GM23248 (cell line): ENCODE results near the gene PPL. TPM values are rescaled to one million over a fixed set of nuclear protein-coding genes. Genes with fewer than 3 reads are reported as not detected.

Experiments used
- DNase-seq: peaks from one replicate; pipeline ENCODE4 v3.0.0-alpha.2; 2015
- H2AFZ ChIP-seq: fragments of 200-600 bp; sonication (generic); 2 replicates; pipeline ENCODE4 v1.6.1; 2016; ENCODE audit warnings: antibody characterized with exemption
- H3F3A ChIP-seq: fragments of 200-600 bp; sonication (generic); 2 replicates; pipeline ENCODE4 v1.6.1; 2016; ENCODE audit warnings: mild to moderate bottlenecking, antibody characterized with exemption, mixed run types; ENCODE audit not compliant: insufficient read depth
- H3K27ac ChIP-seq: fragments of 200-600 bp; sonication (generic); 2 replicates; pipeline ENCODE4 v1.5.1; 2016; ENCODE audit warnings: mild to moderate bottlenecking
- H3K27me3 ChIP-seq: fragments of 200-600 bp; sonication (generic); replicated peaks from 2 replicates; pipeline ENCODE4 v1.6.1; 2016; ENCODE audit warnings: mild to moderate bottlenecking; ENCODE audit not compliant: insufficient read depth
- H3K36me3 ChIP-seq: fragments of 200-600 bp; sonication (generic); 2 replicates; pipeline ENCODE4 v1.6.1; 2016; ENCODE audit warnings: low read depth, mild to moderate bottlenecking
- H3K4me1 ChIP-seq: fragments of 200-600 bp; sonication (generic); 2 replicates; pipeline ENCODE4 v1.6.1; 2016; ENCODE audit warnings: mild to moderate bottlenecking; ENCODE audit not compliant: insufficient read depth
- H3K4me2 ChIP-seq: fragments of 200-600 bp; sonication (generic); one replicate; pipeline ENCODE4 v1.6.1; 2016; ENCODE audit warnings: mild to moderate bottlenecking; ENCODE audit not compliant: unreplicated experiment
- H3K4me3 ChIP-seq: fragments of 200-600 bp; sonication (generic); 2 replicates; pipeline ENCODE4 v1.5.1; 2016; ENCODE audit warnings: mild to moderate bottlenecking
- H3K79me2 ChIP-seq: fragments of 200-600 bp; sonication (generic); 2 replicates; pipeline ENCODE4 v1.6.1; 2016; ENCODE audit warnings: mild to moderate bottlenecking; ENCODE audit not compliant: insufficient read depth
- H3K9ac ChIP-seq: fragments of 200-600 bp; sonication (generic); 2 replicates; pipeline ENCODE4 v1.6.1; 2016; ENCODE audit warnings: mild to moderate bottlenecking
- H3K9me2 ChIP-seq: fragments of 200-600 bp; sonication (generic); 2 replicates; pipeline ENCODE4 v1.6.1; 2016; ENCODE audit warnings: mixed run types, mild to moderate bottlenecking, moderate library complexity; ENCODE audit not compliant: insufficient read depth
- H3K9me3 ChIP-seq: fragments of 200-600 bp; sonication (generic); one replicate; pipeline ENCODE4 v1.6.1; 2017; ENCODE audit warnings: low read depth
- H4K20me1 ChIP-seq: fragments of 200-600 bp; sonication (generic); 2 replicates; pipeline ENCODE4 v1.6.0; 2016; ENCODE audit not compliant: insufficient read depth
- EZH2 ChIP-seq: fragments of 200-600 bp; sonication (generic); IDR thresholded peaks from 2 replicates; pipeline ENCODE4 v1.6.1; 2018; ENCODE audit warnings: antibody characterized with exemption, mild to moderate bottlenecking; ENCODE audit not compliant: insufficient read depth, poor library complexity, severe bottlenecking
- EZH2phosphoT487 ChIP-seq: fragments of 200-600 bp; sonication (generic); IDR thresholded peaks from 2 replicates; pipeline ENCODE4 v1.6.1; 2018; ENCODE audit warnings: antibody characterized with exemption, moderate library complexity, mild to moderate bottlenecking, low read depth; ENCODE audit not compliant: insufficient read depth
- WGBS, 2 experiments: methylation state at CpG; one replicate each; pipeline ENCODE4 v1.1.6; 2015 to 2017; ENCODE audit warnings: low lambda C conversion rate in 2 of 2, low coverage in 1 of 2; ENCODE audit errors: missing lambda C conversion rate in 2 of 2; 5-methylcytosine and 5-hydroxymethylcytosine counted together
- in situ Hi-C: fragments of 300-500 bp; cut with MboI; formaldehyde crosslinking; loops from 2 replicates; pipeline ENCODE4 v1.15.0; 2020
- polyA plus RNA-seq: library from polyadenylated mRNA; unstranded; fragments of >200 nt; fragmentation: Nextera tagmentation; extraction: Ambion mirVana; gene quantifications from 2 replicates; pipeline ENCODE4 v1.2.1, GENCODE V29; 2016
- total RNA-seq: library from RNA; depleted of rRNA; stranded (reverse); fragments of >200 nt; shearing (Covaris generic); gene quantifications from 2 replicates; pipeline ENCODE4 v1.2.3, GENCODE V29; 2014; rRNA removed

Gene PPL, protein sequence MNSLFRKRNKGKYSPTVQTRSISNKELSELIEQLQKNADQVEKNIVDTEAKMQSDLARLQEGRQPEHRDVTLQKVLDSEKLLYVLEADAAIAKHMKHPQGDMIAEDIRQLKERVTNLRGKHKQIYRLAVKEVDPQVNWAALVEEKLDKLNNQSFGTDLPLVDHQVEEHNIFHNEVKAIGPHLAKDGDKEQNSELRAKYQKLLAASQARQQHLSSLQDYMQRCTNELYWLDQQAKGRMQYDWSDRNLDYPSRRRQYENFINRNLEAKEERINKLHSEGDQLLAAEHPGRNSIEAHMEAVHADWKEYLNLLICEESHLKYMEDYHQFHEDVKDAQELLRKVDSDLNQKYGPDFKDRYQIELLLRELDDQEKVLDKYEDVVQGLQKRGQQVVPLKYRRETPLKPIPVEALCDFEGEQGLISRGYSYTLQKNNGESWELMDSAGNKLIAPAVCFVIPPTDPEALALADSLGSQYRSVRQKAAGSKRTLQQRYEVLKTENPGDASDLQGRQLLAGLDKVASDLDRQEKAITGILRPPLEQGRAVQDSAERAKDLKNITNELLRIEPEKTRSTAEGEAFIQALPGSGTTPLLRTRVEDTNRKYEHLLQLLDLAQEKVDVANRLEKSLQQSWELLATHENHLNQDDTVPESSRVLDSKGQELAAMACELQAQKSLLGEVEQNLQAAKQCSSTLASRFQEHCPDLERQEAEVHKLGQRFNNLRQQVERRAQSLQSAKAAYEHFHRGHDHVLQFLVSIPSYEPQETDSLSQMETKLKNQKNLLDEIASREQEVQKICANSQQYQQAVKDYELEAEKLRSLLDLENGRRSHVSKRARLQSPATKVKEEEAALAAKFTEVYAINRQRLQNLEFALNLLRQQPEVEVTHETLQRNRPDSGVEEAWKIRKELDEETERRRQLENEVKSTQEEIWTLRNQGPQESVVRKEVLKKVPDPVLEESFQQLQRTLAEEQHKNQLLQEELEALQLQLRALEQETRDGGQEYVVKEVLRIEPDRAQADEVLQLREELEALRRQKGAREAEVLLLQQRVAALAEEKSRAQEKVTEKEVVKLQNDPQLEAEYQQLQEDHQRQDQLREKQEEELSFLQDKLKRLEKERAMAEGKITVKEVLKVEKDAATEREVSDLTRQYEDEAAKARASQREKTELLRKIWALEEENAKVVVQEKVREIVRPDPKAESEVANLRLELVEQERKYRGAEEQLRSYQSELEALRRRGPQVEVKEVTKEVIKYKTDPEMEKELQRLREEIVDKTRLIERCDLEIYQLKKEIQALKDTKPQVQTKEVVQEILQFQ (N-terminal part only)
- total RNA-seq (1.2 and 1.9 TPM in 2 replicates), polyA plus RNA-seq (0.94 and 1.7 TPM in 2 replicates)

DNA sequence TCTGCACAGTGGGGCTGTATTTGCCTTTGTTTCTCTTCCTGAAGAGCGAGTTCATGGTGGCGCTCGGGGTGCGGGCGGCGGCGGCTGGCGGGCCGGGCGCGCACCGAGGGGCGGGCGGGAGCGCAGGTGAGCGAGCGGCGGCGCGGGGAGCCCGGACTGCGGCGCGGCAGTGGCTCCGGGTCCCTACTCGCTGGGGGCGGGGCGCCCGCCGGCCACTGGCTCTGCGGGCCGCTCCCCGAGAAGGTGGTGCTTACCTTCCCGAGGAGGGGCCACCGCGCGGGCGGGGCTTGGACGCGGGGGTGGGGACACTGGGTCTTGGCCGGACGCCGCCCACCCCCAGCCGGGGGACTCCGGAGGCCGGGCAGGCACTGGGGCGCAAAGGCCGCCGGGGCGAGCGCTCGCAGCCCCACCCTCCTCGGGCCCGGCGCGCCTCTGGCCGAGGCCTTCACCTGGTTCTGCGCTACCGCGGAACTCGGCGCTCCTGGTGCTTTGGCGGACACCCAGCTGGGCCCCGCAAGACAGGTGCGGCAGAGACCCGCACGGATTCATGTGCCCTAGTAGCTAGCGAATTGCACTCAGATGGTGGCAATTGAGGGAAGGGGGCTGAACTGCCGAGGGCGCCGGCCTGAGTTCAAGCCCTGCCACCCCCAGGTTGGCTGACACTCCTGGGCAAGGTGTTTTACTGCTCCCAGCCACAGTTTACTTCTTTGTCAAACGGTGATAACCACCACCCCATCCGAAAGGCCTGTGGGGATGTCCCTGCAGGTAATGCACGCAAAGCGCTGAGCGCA is at the start of gene PPL:
Gene PPL (minus strand): TSS at position 158 of the 791 bp plus-strand sequence. CDS start 103 bp downstream, at position 55.
- 10 to 13% methylated on average over 24 to 34 of the region's 76 CpGs for WGBS, 2 experiments
- peak within 1 kb of the TSS; percentile 55 for H2AFZ ChIP-seq
- H3K4me2 ChIP-seq = peak within 1 kb of the TSS; percentile 84
- peaks cover 4% of the 10 kb centered on the region for H3K27me3 ChIP-seq
- no peak within 1 kb of the TSS for H3K9ac ChIP-seq
- DNase-seq = no peak
- H3F3A ChIP-seq = peaks cover 4% of the 10 kb centered on the region
- H3K4me1 ChIP-seq = peaks cover 23% of the 10 kb centered on the region; the same call in 1 of the 2 replicates
- no peaks in the 10 kb centered on the region for H4K20me1 ChIP-seq
- no peak within 1 kb of the TSS for H3K27ac ChIP-seq
- no peaks in the 10 kb centered on the region for H3K79me2 ChIP-seq
- in situ Hi-C loops = no loop called here
- no peaks in the 10 kb centered on the region for H3K9me2 ChIP-seq
- H3K9me3 ChIP-seq = no peaks in the 10 kb centered on the region
- H3K36me3 ChIP-seq = no peaks in the 10 kb centered on the region
- TF ChIP-seq EZH2phosphoT487 (no peak), EZH2 (peak; percentile 7)
- peak within 1 kb of the TSS; percentile 68 for H3K4me3 ChIP-seq

DNA sequence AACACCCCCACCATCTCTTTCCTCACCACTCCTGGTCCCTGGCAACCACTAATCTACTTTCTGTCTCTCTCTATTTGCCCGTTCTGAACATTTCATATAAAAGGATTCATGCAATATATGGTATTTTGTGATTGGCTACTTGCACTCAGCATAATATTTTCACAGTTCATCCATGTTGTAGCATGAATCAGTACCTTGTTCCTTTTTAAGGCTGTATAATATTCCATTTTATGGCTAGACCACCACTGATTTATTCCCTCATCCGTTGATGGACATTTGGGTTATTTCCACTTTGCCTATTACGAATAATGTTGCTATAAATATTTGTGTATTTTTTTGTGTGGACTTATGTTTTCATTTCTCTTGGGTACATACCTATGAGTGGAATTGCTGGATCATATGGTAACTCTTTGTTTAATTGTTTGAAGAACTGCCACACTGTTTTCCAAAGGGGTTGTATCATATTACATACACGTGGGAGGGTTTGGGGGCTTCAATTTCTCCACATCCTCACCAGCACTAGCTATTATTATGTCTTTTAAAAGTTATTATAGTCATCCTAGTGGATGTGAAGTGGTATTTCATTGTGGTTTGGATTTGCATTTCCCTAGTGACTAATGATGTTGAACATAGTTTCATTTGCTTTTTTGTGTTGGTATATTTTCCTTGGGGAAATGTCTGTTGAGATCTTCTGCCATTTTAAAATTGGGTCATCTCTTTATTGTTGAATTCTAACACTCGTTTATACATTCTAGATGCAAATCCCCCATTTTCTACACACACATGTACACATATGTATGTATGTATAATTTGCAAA is 47.4 kb upstream of the PPL start:
- 49 to 52% methylated on average over 5 of the region's 5 CpGs for WGBS, 2 experiments
- Histone ChIP-seq H3K36me3 (no peaks in the 10 kb centered on the region), H3K9me3 (no peaks in the 10 kb centered on the region), H3K4me3 (no peak overlapping the region), H3K4me1 (no peaks in the 10 kb centered on the region), H3K9me2 (no peaks in the 10 kb centered on the region), H2AFZ (no peak overlapping the region), H3K4me2 (no peak overlapping the region), H3K27ac (no peak overlapping the region), H3K9ac (no peak overlapping the region), H3K79me2 (no peaks in the 10 kb centered on the region), H3K27me3 (peaks cover 9% of the 10 kb centered on the region; the same call in 1 of the 2 replicates), H4K20me1 (no peaks in the 10 kb centered on the region), H3F3A (no peaks in the 10 kb centered on the region)
- TF ChIP-seq EZH2phosphoT487 (no peak), EZH2 (no peak)
- peak; percentile 9 for DNase-seq
- in situ Hi-C loops = no loop called here

- no peaks in the 10 kb centered on the region for H3F3A ChIP-seq
- no peaks in the 10 kb centered on the region for H3K9me2 ChIP-seq
- H3K4me3 ChIP-seq = no peak overlapping the region
- TF ChIP-seq EZH2phosphoT487 (no peak), EZH2 (no peak)
- DNase-seq = no peak
- in situ Hi-C loops = no loop called here
- H3K4me1 ChIP-seq = no peaks in the 10 kb centered on the region
- no peaks in the 10 kb centered on the region for H4K20me1 ChIP-seq
- no peak overlapping the region for H3K4me2 ChIP-seq
- no peaks in the 10 kb centered on the region for H3K36me3 ChIP-seq
- 48 to 57% methylated on average over 18 to 20 of the region's 20 CpGs for WGBS, 2 experiments
- H3K9me3 ChIP-seq = no peaks in the 10 kb centered on the region
- H2AFZ ChIP-seq = no peak overlapping the region
- no peaks in the 10 kb centered on the region for H3K27me3 ChIP-seq
- no peak overlapping the region for H3K27ac ChIP-seq
- H3K9ac ChIP-seq = no peak overlapping the region
- no peaks in the 10 kb centered on the region for H3K79me2 ChIP-seq
These were observed 45.3 kb upstream of the PPL start for GRCh38 chr16:4982056-4982867.
